Fibroblast of skin of right quadriceps (primary cell): ENCODE measurements around the gene GALNTL6.
A peak's percentile ranks its signal among the peaks of the same experiment; 100 is the strongest.
"Not testable (repeated sequence)": the region's sequence is repeated elsewhere in the genome, so short reads cannot be mapped to it uniquely, and the experiment has no call there.

ENCODE experiments used
- DNase-seq: peaks from one replicate; pipeline ENCODE4 v3.0.0-alpha.2; 2013

The GALNTL6 gene

GRCh38 chr4:172895699-172896098 lies 1082.5 kb downstream of the GALNTL6 start:
- DNase-seq = no peak

GRCh38 chr4:172897046-172897445 lies 1083.8 kb downstream of the GALNTL6 start:
- DNase-seq = no peak

DNA sequence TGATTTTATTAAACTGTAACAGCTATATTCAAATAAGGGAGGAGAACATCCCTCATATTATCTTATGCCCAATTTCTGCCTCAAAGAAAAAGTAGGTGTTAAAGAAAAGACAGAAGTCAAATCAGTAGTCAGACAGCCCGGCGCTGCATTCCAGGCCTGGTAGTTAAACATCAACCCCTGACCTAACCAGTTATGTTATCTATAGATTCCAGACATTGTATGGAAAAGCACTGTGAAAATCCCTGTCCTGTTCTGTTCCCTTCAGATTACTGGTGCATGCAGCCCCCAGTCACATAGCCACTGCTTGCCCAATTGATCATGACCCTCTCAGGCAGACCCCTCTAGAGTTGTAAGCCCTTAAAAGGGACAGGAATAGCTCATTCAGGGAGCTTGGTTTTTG lies 1085.5 kb downstream of the GALNTL6 start:
- DNase-seq = no peak

DNA sequence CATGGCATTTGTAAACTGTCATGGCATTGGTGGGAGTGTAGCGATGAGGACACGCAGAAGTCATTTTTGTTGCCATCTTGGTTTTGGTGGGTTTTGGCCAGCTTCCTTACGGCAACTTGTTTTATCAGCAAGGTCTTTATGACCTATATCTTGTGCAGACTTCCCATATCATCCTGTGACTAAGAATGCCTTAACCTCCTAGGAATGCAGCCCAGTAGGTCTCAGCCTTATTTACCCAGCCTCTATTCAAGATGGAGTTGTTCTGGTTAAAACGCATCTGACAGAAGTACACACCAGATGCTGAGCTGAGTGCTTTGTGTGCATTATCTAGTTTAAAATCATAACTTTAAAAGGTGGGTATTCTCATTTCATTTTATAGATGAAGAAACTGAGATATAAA lies 1086.7 kb downstream of the GALNTL6 start:
- DNase-seq = no peak

GRCh38 chr4:172900900-172901299 lies 1087.7 kb downstream of the GALNTL6 start:
- no peak for DNase-seq

DNA sequence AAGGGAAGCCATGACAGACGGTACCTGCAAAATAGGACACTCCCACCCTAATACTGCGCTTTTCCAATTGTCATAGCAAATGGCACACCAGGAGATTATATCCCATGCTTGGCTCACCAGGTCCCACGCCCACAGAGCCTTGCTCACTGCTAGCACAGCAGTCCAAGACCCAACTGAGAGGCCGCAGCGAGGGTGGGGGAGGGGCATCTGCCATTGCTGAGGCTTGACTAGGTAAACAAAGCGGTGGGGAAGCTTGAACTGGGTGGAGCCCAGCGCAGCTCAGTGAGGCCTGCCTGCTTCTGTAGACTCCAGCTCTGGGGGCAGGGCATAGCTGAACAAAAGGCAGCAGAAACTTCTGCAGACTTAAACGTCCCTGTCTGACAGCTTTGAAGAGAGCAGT lies 1099.3 kb downstream of the GALNTL6 start:
- not testable (repeated sequence) for DNase-seq

DNA sequence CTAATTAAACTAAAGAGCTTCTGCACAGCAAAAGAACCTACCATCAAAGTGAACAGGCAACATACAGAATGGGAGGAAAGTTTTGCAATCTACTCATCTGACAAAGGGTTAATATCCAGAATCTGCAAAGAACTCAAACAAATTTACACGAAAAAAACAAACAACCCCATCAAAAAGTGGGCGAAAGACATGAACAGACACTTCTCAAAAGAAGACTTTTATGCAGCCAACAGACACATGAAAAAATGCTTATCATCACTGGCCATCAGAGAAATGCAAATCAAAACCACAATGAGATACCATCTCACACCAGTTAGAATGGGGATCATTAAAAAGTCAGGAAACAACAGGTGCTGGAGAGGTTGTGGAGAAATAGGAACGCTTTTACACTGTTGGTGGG lies 1104.2 kb downstream of the GALNTL6 start:
- DNase-seq = not testable (repeated sequence)

DNA sequence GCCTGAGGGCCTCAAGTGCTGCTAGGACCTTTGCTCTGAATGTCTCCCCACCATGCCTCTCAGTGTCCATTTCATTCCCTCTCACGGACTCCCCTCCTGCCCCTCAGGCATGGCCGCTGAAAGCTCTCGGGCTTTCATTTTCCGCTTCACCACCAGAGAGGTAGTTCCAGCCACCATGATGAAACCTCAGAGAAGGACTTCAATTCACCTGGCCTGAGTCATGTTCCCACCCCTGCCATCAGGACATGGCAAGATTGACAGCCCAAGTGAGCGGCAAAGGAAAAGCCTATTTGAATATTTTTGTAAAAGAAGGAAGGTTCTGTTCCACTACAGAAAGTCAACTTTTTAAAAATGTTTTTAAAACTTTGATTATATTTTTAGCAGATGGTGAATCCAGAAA lies 1106.1 kb downstream of the GALNTL6 start:
- no peak for DNase-seq

GRCh38 chr4:172927096-172927814 lies 1114.1 kb downstream of the GALNTL6 start:
- no peak for DNase-seq

GRCh38 chr4:172928347-172928746 lies 1115.1 kb downstream of the GALNTL6 start:
- DNase-seq = no peak

GRCh38 chr4:172938072-172938829 lies 1125.0 kb downstream of the GALNTL6 start:
- DNase-seq = no peak

- no peak for DNase-seq
These were observed 1125.7 kb downstream of the GALNTL6 start for GRCh38 chr4:172938870-172939269.

DNA sequence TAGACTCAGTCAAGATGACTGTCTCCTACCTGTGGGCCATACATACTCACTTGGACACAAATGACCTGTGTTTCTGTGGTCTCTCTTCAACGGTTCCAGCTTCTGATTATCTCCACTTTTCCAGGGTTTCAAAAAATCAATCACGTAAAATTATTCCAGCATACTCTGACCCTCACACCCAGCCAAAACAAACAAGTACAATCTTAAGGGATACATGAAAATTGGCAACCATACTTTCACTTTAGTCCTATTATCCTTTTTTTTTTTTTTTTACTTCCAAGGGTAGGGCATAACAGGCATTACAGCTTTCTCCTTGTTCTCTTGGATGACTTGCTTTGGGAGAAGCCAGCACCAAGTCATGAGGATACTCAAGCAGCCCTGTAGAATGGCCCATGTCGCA lies 1129.6 kb downstream of the GALNTL6 start:
- no peak for DNase-seq

DNA sequence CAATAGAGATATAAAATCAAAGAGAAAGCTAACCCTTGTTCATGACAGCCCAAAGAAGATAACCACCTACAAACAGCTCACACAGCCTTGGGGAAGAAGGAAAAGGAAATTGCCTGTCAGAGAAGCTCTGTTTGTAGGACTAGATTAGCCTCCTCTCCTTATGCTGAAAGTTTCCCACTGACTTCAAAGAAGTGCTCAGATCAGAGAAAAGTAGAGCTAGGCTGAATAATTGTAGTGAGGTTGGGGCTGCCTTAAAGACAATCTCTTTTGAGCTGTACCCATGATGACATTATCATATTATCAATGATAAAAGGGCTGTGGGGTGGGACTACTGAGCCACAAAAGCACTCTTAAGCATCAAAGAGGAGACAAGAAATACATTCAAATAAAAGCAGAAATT lies 1132.4 kb downstream of the GALNTL6 start:
- no peak for DNase-seq

DNA sequence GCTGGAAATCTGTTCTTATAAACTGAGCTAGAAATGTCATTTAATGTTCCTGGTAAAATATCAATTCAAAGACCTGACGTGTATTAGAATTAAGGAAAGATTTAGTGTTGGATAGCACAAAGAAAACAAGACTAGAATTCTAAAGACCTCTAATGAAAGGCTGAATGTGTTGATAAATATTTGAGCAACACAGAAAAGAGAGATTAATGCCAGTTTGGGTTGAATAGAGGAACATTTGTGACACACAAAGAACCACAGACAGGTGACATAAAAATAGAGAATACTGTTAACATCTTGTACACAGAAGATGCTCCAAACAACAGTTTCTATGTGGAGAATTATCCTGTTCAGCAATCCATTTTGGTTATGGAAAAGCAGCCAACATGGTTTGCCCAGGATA lies 1133.3 kb downstream of the GALNTL6 start:
- no peak for DNase-seq

- DNase-seq = no peak
These were observed 1134.4 kb downstream of the GALNTL6 start for GRCh38 chr4:172947594-172947993.

- DNase-seq = no peak
These were observed 1137.8 kb downstream of the GALNTL6 start for GRCh38 chr4:172950990-172951389.

GRCh38 chr4:172951679-172952451 lies 1138.7 kb downstream of the GALNTL6 start:
- no peak for DNase-seq

DNA sequence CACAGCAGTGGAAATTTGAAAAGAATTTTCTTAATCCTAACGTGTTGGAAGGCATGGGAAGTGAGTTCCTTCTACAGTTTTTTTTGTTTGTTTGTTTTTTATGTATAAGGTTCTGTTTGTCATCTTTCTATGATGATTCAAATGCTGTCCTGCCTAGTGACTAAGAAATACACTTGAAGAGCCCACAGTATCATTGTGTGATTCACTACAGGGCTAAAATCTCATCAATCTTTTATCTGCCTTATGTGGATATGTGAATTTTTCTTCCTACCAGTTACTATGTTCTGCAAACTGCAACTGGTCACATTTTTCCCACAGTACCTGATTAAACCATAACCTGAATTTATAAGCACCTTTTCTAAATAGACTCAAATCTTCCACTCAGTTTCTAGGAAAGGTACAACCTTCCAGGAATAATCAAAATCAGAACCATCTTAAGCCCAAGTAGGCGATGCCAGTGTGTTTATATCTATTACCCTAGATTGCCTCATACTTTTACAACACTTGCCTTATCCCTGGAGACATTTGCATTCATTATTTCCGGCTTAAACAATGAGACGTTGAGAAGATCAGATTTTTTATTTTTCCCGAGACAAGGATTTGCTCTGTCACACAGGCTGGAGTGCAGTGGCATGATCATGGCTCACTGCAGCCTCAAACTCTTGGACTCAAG lies 1140.8 kb downstream of the GALNTL6 start:
- DNase-seq = no peak

DNA sequence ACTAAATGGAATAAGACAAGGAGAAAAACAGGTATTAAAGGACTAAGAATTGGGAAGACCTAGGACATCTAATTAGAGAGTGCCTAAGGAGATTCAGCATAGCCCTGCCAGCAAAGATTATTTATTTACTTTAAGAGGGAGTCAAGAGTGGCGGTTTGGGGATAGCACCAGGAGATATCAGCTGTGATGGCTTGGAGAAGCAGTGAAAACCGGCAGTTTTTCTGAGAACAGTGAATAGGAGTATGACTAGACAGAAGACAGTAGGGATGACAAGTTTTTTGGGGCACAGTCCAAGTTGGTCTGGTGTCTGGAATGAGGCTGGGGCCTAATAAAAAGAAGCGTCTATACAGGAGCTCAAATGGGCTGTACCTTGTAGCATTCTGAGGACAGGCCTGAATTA lies 1143.1 kb downstream of the GALNTL6 start:
- not testable (repeated sequence) for DNase-seq

DNA sequence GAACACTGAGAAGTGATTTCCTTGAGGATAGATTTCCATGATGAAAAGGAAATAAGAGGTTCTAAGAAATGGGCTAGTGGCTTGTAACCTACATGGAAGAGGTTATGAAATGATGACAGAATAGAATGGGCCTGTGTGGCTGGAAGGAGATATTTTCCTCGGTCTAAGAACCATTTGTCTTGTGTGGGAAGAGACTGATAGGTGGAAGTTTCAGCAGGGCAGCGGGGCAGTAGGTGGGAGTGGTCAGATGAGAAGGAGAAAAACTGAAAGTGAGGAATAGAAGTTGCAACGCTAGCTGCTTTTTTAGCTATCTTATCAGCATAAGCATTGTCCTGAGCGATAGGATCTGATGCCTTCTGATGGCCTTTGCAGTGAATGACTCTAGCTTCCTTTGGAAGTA lies 1144.0 kb downstream of the GALNTL6 start:
- no peak for DNase-seq

- peak; percentile 58 for DNase-seq
These were observed 1149.6 kb downstream of the GALNTL6 start for GRCh38 chr4:172962564-172963353.
